Gastrocnemius medialis (tissue), 4 donors: ENCODE results near the gene PDE7B.

Experiments used
- CTCF ChIP-seq, 5 experiments: fragments of 450-650 bp in 3 of 5; fragments of 200-600 bp in 2 of 5; sonication (generic) in 2 of 5; IDR thresholded peaks in 4 of 5; conservative IDR thresholded peaks in 1 of 5; 1 replicate in 4 of 5; 2 replicates in 1 of 5; pipeline ENCODE4 v1.5.1; 2016 to 2019; ENCODE audit warnings: antibody characterized with exemption in 5 of 5, mild to moderate bottlenecking in 3 of 5, moderate library complexity in 3 of 5
- POLR2A ChIP-seq, 2 donors: fragments of 450-650 bp; IDR thresholded peaks; one replicate each; pipeline ENCODE4 v1.6.1; 2017; ENCODE audit warnings: antibody characterized with exemption in 2 of 2, mild to moderate bottlenecking in 2 of 2, moderate library complexity in 2 of 2

- TF ChIP-seq CTCF (IDR thresholded peaks at IDR 0.05 in 4 of 5, conservative IDR thresholded peaks at IDR 0.05 in 1 of 5), result no peak
- no peak for TF ChIP-seq POLR2A (IDR thresholded peaks at IDR 0.05)
Observed at GRCh38 chr6:136169394-136170148, 318.1 kb downstream of the PDE7B start.
